HG03060 (cell line): ENCODE data around the gene SHANK2.

Experiments
- ATAC-seq: cut with Tn5 transposase; IDR thresholded peaks from one replicate; pipeline ENCODE4 v1.9.1; 2021; ENCODE audit warnings: low read depth, moderate number of reproducible peaks; ENCODE audit not compliant: unreplicated experiment

Gene SHANK2

GRCh38 chr11:71203681-71204080, 48.7 kb downstream of the SHANK2 start:
- no peak for ATAC-seq

GRCh38 chr11:71202966-71203365, 49.4 kb downstream of the SHANK2 start:
- no peak for ATAC-seq

GRCh38 chr11:71202598-71202944, 49.8 kb downstream of the SHANK2 start:
- ATAC-seq, result no peak
